Endothelial cell of umbilical vein (primary cell): ENCODE data around the gene GOLT1B. TPM values are rescaled to one million over a fixed set of nuclear protein-coding genes. Genes with fewer than 3 reads are reported as not detected.

Source experiments
- BruUV-seq: library from RNA; stranded (reverse); fragments of 400-500 nt; replicated peaks from 2 replicates; lab custom pipeline; 2021; lab: Mats Ljungman, UMichigan
- CTCF ChIA-PET: fragments of 300-600, 350-600 bp; sonication (Branson Sonifier 250); formaldehyde crosslinking; loops from one replicate; lab custom pipeline; 2021; ENCODE audit warnings: antibody characterized with exemption, inconsistent platforms; lab: Charles Lee
- POLR2A ChIA-PET: fragments of 300-600, 350-600 bp; sonication (Branson Sonifier 250); formaldehyde crosslinking; loops from one replicate; lab custom pipeline; 2021; ENCODE audit warnings: antibody characterized with exemption, inconsistent platforms; lab: Charles Lee
- DNase-seq: peaks from one replicate; pipeline ENCODE4 v3.0.0-alpha.2; 2011; ENCODE audit warnings: low read depth, low spot score
- FAIRE-seq: peaks from 2 replicates; lab custom pipeline; 2011; peaks lifted over from hg19 to GRCh38; lab: Jason Lieb, UNC
- H2AFZ ChIP-seq: 2 replicates; pipeline ENCODE4 v1.6.0; 2012; ENCODE audit warnings: low read depth, low read length, control low read depth, inconsistent platforms
- H3K27ac ChIP-seq: 2 replicates; pipeline ENCODE4 v1.5.1; 2011; ENCODE audit warnings: low read depth, mild to moderate bottlenecking, control low read depth, low read length, moderate library complexity; ENCODE audit not compliant: insufficient read depth
- H3K27me3 ChIP-seq, 2 experiments: 2 replicates each; pipeline versions ENCODE4 v1.6.0 to v1.6.1; 2011; ENCODE audit warnings: low read length in 2 of 2, mixed read lengths in 1 of 2; ENCODE audit not compliant: control insufficient read depth in 2 of 2, insufficient read depth in 2 of 2
- H3K36me3 ChIP-seq, 2 experiments: 2 replicates in 1 of 2; 3 replicates in 1 of 2; pipeline ENCODE4 v1.5.1; 2011; ENCODE audit warnings: low read length in 2 of 2, mild to moderate bottlenecking in 1 of 2, moderate library complexity in 1 of 2; ENCODE audit not compliant: control insufficient read depth in 2 of 2, insufficient read depth in 2 of 2; ENCODE audit errors: extremely low read depth in 1 of 2
- H3K4me1 ChIP-seq: 3 replicates; pipeline ENCODE4 v1.5.1; 2011; ENCODE audit warnings: mild to moderate bottlenecking, low read length; ENCODE audit not compliant: control insufficient read depth, insufficient read depth; ENCODE audit errors: extremely low read depth
- H3K4me2 ChIP-seq: 2 replicates; pipeline ENCODE4 v1.6.1; 2011; ENCODE audit warnings: low read length, control low read depth, mixed read lengths; ENCODE audit not compliant: insufficient read depth
- H3K4me3 ChIP-seq, 3 experiments: fragments of 200-600 bp in 1 of 3; sonication (generic), shearing (Covaris generic) in 1 of 3; replicated peaks in 1 of 3; 2 replicates each; pipeline ENCODE4 v1.5.1; 2011 to 2016; ENCODE audit warnings: control low read depth in 3 of 3, low read length in 3 of 3, mild to moderate bottlenecking in 2 of 3, inconsistent platforms in 1 of 3, low read depth in 1 of 3, moderate library complexity in 1 of 3; ENCODE audit not compliant: insufficient read depth in 1 of 3
- H3K79me2 ChIP-seq: 2 replicates; pipeline ENCODE4 v1.6.0; 2012; ENCODE audit warnings: low read length, inconsistent platforms; ENCODE audit not compliant: control insufficient read depth, insufficient read depth
- H3K9ac ChIP-seq: replicated peaks from 2 replicates; pipeline ENCODE3; 2011; ENCODE audit warnings: low read length, control low read depth; ENCODE audit not compliant: insufficient read depth; ENCODE audit errors: extremely low read depth
- H3K9me1 ChIP-seq: replicated peaks from 3 replicates; pipeline ENCODE4 v1.6.0; 2011; ENCODE audit warnings: mild to moderate bottlenecking, low read length; ENCODE audit not compliant: control insufficient read depth, insufficient read depth; ENCODE audit errors: extremely low read depth
- H3K9me3 ChIP-seq: replicated peaks from 2 replicates; pipeline ENCODE4 v1.5.1; 2012; ENCODE audit warnings: low read length, inconsistent platforms; ENCODE audit not compliant: control insufficient read depth, insufficient read depth
- H4K20me1 ChIP-seq: replicated peaks from 2 replicates; pipeline ENCODE3; 2011; ENCODE audit warnings: mild to moderate bottlenecking, low read length; ENCODE audit not compliant: control insufficient read depth, insufficient read depth; ENCODE audit errors: extremely low read depth
- EZH2 ChIP-seq: IDR thresholded peaks from 2 replicates; pipeline ENCODE4 v1.6.1; 2012; ENCODE audit warnings: borderline replicate concordance, low read depth, mild to moderate bottlenecking, moderate library complexity, low read length, inconsistent platforms; ENCODE audit not compliant: severe bottlenecking
- FOS ChIP-seq: IDR thresholded peaks from 2 replicates; pipeline ENCODE4 v1.6.1; 2011; ENCODE audit warnings: mild to moderate bottlenecking, low read length, moderate library complexity, borderline replicate concordance; ENCODE audit not compliant: insufficient read depth
- GATA2 ChIP-seq: IDR thresholded peaks from 2 replicates; pipeline ENCODE4 v1.7.0; 2011; ENCODE audit warnings: low read depth, mild to moderate bottlenecking, moderate library complexity, mixed read lengths, low read length; ENCODE audit not compliant: insufficient read length, insufficient read depth
- JUN ChIP-seq: IDR thresholded peaks from 2 replicates; pipeline ENCODE4 v1.6.1; 2011; ENCODE audit warnings: borderline replicate concordance, low read depth; ENCODE audit not compliant: insufficient read length, insufficient read depth
- MYC ChIP-seq: IDR thresholded peaks from one replicate; pipeline ENCODE4 v1.6.1; 2011; ENCODE audit warnings: mild to moderate bottlenecking, low read depth, low read length
- POLR2A ChIP-seq: IDR thresholded peaks from 2 replicates; pipeline ENCODE4 v1.6.1; 2012; ENCODE audit warnings: low read depth, mild to moderate bottlenecking, control low read depth, low read length
- POLR2AphosphoS5 ChIP-seq: IDR thresholded peaks from 2 replicates; pipeline ENCODE4 v1.6.1; 2012; ENCODE audit warnings: low read depth, mild to moderate bottlenecking, control low read depth, low read length, moderate library complexity; ENCODE audit not compliant: insufficient read depth
- dilution Hi-C: fragments of 300-500 bp; cut with MboI; formaldehyde crosslinking; loops from one replicate; pipeline ENCODE4 v1.15.0; 2019; ENCODE audit warnings: low sequenced_read_pairs; ENCODE audit not compliant: extremely low pct_ligation_motif_present
- intact Hi-C: fragments of 100-400 bp; cut with micrococcal nuclease; formaldehyde crosslinking; loops from one replicate; pipeline ENCODE4 v1.10.0; 2022
- polyA plus RNA-seq, 4 experiments: library from polyadenylated mRNA; depleted of rRNA in 3 of 4; stranded (reverse) in 3 of 4; unstranded in 1 of 4; fragments of >200 nt; gene quantifications; 2 replicates each; pipeline versions ENCODE4 v1.2.1 to v1.2.3, GENCODE V29; 2011 to 2012; ENCODE audit warnings: missing spikeins in 1 of 4
- total RNA-seq: library from RNA; stranded (reverse); gene quantifications from 2 replicates; pipeline ENCODE4 v1.2.3, GENCODE V29; 2021
- TF ChIP-seq, protein P1 (sequence below), 2 donors: IDR thresholded peaks; 1 replicate in 1 of 2; 2 replicates in 1 of 2; pipeline ENCODE4 v1.5.1; 2011; ENCODE audit warnings: low read length in 2 of 2, mild to moderate bottlenecking in 2 of 2, moderate library complexity in 2 of 2, control low read depth in 1 of 2, inconsistent platforms in 1 of 2, low read depth in 1 of 2; ENCODE audit not compliant: insufficient read depth in 1 of 2; ENCODE audit errors: extremely low read depth in 1 of 2
- TF ChIP-seq, protein P2 (sequence below): IDR thresholded peaks from 2 replicates; pipeline ENCODE4 v1.6.1; 2011; ENCODE audit not compliant: insufficient read depth, insufficient read length

The GOLT1B gene
- total and polyA plus RNA-seq, 2 donors (not counting 3 experiments of a cell fraction or from before 2014, with no cell fraction given), result 21.9 to 50.5 TPM

DNA sequence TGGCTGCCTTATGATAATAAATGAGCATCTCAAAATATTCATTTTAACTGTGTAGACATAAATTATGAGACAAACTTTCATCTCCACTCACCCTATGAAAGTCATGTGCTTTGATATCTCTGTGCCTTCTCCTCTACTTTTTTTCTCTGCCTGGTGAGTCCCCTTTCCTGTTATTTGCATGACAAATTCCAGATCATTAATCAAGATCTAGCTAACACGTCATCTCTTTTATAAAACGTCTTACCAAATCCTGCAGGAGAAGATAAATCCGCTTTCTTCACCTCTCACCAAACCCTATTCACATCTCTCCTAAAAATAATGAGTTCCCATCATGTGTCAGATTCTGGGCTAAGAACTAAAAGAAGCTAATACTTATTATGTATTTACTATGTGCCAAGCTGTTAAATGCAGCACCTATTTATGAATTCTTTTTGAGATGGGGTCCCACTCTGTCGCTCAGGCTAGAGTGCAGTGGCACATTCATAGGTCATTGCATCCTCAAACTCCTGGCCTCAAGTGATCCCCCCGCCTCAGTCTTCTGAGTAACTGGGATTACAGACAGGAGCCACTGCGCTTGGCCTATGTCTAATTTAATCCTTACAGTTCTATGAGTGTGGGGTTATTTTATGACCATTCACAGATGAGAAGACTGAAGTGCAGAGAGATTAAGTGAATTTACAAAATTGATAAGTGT lies 51.2 kb downstream of the GOLT1B start:
- no peak overlapping the region for H3K9ac ChIP-seq
- H3K36me3 ChIP-seq, result no peaks in the 10 kb centered on the region
- H3K4me3 ChIP-seq, result no peak overlapping the region
- intact Hi-C loops, result no loop called here
- FAIRE-seq, result no peak
- H2AFZ ChIP-seq, result no peak overlapping the region
- H3K27ac ChIP-seq, result no peak overlapping the region
- ChIA-PET CTCF (interaction anchor here (0.6 to 0.7 kb wide), 2 partner anchors 9 to 113 kb away, joined by 3 read pairs; no protein-coding TSS in a partner anchor), POLR2A (no interaction called here)
- BruUV-seq, result no TSS peak
- H3K9me1 ChIP-seq, result no peaks in the 10 kb centered on the region
- no peaks in the 10 kb centered on the region for H3K27me3 ChIP-seq
- no peaks in the 10 kb centered on the region for H4K20me1 ChIP-seq
- dilution Hi-C loops, result no loop called here
- DNase-seq, result no peak
- no peaks in the 10 kb centered on the region for H3K4me1 ChIP-seq
- H3K9me3 ChIP-seq, result no peaks in the 10 kb centered on the region
- no peak overlapping the region for H3K4me2 ChIP-seq
- H3K79me2 ChIP-seq, result no peaks in the 10 kb centered on the region
- TF ChIP-seq, protein P1, sequence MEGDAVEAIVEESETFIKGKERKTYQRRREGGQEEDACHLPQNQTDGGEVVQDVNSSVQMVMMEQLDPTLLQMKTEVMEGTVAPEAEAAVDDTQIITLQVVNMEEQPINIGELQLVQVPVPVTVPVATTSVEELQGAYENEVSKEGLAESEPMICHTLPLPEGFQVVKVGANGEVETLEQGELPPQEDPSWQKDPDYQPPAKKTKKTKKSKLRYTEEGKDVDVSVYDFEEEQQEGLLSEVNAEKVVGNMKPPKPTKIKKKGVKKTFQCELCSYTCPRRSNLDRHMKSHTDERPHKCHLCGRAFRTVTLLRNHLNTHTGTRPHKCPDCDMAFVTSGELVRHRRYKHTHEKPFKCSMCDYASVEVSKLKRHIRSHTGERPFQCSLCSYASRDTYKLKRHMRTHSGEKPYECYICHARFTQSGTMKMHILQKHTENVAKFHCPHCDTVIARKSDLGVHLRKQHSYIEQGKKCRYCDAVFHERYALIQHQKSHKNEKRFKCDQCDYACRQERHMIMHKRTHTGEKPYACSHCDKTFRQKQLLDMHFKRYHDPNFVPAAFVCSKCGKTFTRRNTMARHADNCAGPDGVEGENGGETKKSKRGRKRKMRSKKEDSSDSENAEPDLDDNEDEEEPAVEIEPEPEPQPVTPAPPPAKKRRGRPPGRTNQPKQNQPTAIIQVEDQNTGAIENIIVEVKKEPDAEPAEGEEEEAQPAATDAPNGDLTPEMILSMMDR (IDR thresholded peaks at IDR 0.05; ENCODE audit: extremely low read depth in 1 of 2, insufficient read depth in 1 of 2, low read depth in 1 of 2, low read length in 2 of 2), result no peak
- TF ChIP-seq GATA2 (no peak), JUN (no peak), FOS (no peak), POLR2AphosphoS5 (no peak), EZH2 (no peak), POLR2A (no peak), MYC (no peak)
- TF ChIP-seq, protein P2, sequence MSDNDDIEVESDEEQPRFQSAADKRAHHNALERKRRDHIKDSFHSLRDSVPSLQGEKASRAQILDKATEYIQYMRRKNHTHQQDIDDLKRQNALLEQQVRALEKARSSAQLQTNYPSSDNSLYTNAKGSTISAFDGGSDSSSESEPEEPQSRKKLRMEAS, result no peak
